Pancreas (tissue), 10 donors: ENCODE measurements around the gene LRRC4B. TPM values are rescaled to one million over a fixed set of nuclear protein-coding genes. Genes with fewer than 3 reads are reported as not detected.

Experiments used
- ATAC-seq, 4 donors: fragments of 200-7000 bp; cut with Tn5 transposase; one replicate each; pipeline versions ENCODE4 v1.8.0 to v1.9.1; 2020; ENCODE audit warnings: mild to moderate bottlenecking in 4 of 4, moderate library complexity in 4 of 4
- DNase-seq, 6 donors: peaks; one replicate each; pipeline ENCODE4 v3.0.0-alpha.2; 2020
- FAIRE-seq: peaks from 2 replicates; lab custom pipeline; 2012; peaks lifted over from hg19 to GRCh38; lab: Jason Lieb, UNC
- H3K27ac ChIP-seq, 4 donors: fragments of 200-600 bp; sonication (generic); 1 replicate in 3 of 4; 2 replicates in 1 of 4; pipeline versions ENCODE4 v1.5.0 to v1.8.0; 2020
- H3K27me3 ChIP-seq, 4 donors: fragments of 200-600 bp; one replicate each; pipeline ENCODE4 v1.8.0; 2021
- H3K36me3 ChIP-seq, 3 donors: fragments of 200-600 bp; sonication (generic) in 1 of 3; one replicate each; pipeline versions ENCODE4 v1.5.0 to v1.8.0; 2020 to 2021
- H3K4me1 ChIP-seq, 3 donors: fragments of 200-600 bp; one replicate each; pipeline ENCODE4 v1.8.0; 2021
- H3K4me3 ChIP-seq, 4 donors: fragments of 200-600 bp; sonication (generic) in 2 of 4; one replicate each; pipeline versions ENCODE4 v1.5.0 to v1.8.0; 2020 to 2021
- H3K9me3 ChIP-seq, 4 donors: fragments of 200-600 bp; one replicate each; pipeline ENCODE4 v1.8.0; 2021
- WGBS, 2 donors: extraction: QIAGEN DNeasy Blood & Tissue Kit; methylation state at CpG; one replicate each; pipeline ENCODE4 v1.1.7; 2013; 5-methylcytosine and 5-hydroxymethylcytosine counted together
- intact Hi-C, 3 donors: fragments of 100-400 bp; cut with DNase I; formaldehyde crosslinking; loops; one replicate each; pipeline versions ENCODE4 v1.11.1 to v1.14.2; 2022
- polyA plus RNA-seq, 2 donors: library from polyadenylated mRNA; stranded (reverse); fragments of 200-250 nt; gene quantifications; one replicate each; pipeline ENCODE4 v1.2.3, GENCODE V29; 2013
- total RNA-seq, 6 donors: library from RNA; stranded (reverse); fragmentation: NEBNext Ultra II Directional in 4 of 6; extraction: Animal tissue kit (Norgen Biotek cat#: 25700) in 4 of 6; gene quantifications; one replicate each; pipeline versions ENCODE4 v1.2.1 to v1.2.4, GENCODE V29; 2021 to 2023
- TF ChIP-seq, protein P1 (sequence below), 4 donors: fragments of 200-600 bp; sonication (generic) in 3 of 4; IDR thresholded peaks; one replicate each; pipeline versions ENCODE4 v1.5.0 to v1.8.0; 2021; ENCODE audit warnings: antibody characterized with exemption in 4 of 4
- donor health status: healthy with polysubstance abuse.
- donor health status: DM: no; HTN: no; CAD: no; lungs with moderate emphysema.
- donor health status: DM: no; HTN: no; CAD: no.
- donor health status: control.
- donor health status: control.
- donor health status: Bipolar disorder and iron deficiency.
- donor health status: DM: yes; HTN: yes; CAD: no.
- donor health status: DM: no; HTN: no; CAD: no.
- donor health status: DM: no; HTN: no; CAD: no.
- donor health status: DM: yes; HTN: yes; CAD: no.

Gene LRRC4B
- total and polyA plus RNA-seq, 8 donors: 0.09 to 2.1 (median 0.50) TPM

DNA sequence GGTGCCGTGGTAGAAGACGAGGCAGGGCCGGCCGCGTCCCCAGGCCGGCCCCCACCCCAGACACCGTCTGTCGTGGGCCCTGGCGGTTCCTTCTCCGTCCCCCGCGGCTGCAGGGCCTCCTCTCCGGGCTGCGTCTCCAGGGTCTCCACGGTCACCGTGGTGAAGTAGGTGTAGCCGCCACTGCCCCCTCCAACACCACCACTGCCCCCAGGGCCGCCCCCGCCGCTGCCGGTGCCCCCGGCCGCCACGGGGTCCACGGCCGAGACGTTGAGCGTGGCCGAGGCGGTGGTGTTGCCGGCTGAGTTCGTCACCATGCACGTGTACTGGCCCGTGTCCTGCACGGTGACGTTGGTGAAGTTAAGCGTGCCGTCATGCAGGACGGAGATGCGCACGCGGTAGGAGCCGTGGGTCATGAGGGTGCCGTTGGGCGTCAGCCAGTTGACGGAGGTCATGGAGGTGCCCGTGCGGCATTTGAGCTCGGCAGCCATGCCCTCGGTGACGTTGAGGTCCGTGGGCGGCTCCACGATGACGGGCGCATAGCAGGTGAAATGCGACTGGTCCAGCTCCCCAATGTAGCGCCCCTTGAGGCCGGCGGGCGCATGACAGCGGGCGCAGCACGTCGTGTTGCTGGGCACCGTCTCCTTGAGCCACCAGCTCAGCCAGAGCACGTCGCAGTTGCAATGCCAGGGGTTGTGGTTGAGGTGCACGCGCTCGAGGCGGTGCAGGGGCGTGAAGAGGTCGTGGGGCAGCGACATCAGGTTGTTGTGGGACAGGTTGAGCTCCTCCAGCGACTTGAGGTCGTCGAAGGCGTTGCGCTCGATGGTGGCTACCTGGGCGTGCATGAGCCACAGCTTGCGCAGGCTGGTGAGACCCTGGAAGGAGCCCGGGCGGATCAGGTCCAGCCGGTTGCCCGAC, 49.9 kb downstream of the LRRC4B start:
- FAIRE-seq: no peak
- intact Hi-C loops: no loop called here

DNA sequence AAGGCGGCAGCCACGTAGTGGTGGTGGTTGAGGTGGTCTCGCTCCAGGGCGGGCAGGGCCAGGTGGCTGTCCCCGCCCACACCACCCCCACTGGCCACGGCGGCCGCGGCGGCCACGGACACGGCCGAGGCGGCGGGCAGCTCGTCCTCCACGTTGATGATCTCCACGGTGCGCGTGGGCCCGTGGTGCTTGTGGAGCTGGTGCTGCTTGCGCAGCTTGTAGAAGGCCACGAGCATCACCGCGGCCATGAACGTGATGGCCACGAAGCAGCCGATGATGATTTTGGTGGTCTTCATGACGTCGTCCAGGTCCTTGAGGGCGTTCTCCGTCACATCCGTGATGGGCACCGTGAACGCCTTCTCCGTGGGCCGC, 50.5 kb downstream of the LRRC4B start:
- ATAC-seq (no peak), FAIRE-seq (no peak), DNase-seq (no peak)
- Histone ChIP-seq H3K27ac (no peak overlapping the region), H3K9me3 (no peaks in the 10 kb centered on the region), H3K36me3 (no peaks in the 10 kb centered on the region), H3K27me3 (no peaks in the 10 kb centered on the region), H3K4me1 (no peaks in the 10 kb centered on the region), H3K4me3 (no peak overlapping the region)
- 90 to 91% methylated on average over 35 to 37 of the region's 37 CpGs for WGBS, 2 donors
- intact Hi-C loops: no loop called here
- TF ChIP-seq, protein P1, sequence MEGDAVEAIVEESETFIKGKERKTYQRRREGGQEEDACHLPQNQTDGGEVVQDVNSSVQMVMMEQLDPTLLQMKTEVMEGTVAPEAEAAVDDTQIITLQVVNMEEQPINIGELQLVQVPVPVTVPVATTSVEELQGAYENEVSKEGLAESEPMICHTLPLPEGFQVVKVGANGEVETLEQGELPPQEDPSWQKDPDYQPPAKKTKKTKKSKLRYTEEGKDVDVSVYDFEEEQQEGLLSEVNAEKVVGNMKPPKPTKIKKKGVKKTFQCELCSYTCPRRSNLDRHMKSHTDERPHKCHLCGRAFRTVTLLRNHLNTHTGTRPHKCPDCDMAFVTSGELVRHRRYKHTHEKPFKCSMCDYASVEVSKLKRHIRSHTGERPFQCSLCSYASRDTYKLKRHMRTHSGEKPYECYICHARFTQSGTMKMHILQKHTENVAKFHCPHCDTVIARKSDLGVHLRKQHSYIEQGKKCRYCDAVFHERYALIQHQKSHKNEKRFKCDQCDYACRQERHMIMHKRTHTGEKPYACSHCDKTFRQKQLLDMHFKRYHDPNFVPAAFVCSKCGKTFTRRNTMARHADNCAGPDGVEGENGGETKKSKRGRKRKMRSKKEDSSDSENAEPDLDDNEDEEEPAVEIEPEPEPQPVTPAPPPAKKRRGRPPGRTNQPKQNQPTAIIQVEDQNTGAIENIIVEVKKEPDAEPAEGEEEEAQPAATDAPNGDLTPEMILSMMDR (IDR thresholded peaks at IDR 0.05): no peak

More for the DNA sequence above, 49.9 kb downstream of the LRRC4B start:
- Histone ChIP-seq H3K27ac (no peak overlapping the region), H3K9me3 (no peaks in the 10 kb centered on the region), H3K27me3 (no peaks in the 10 kb centered on the region), H3K4me1 (no peaks in the 10 kb centered on the region), H3K4me3 (no peak overlapping the region), H3K36me3 (no peaks in the 10 kb centered on the region)
- TF ChIP-seq, protein P1 (IDR thresholded peaks at IDR 0.05): no peak
- ATAC-seq (no peak), DNase-seq (peak in 1 of 6 donors; percentile 13)
- WGBS, 2 donors: 89 to 93% methylated on average over 87 of the region's 87 CpGs

DNA sequence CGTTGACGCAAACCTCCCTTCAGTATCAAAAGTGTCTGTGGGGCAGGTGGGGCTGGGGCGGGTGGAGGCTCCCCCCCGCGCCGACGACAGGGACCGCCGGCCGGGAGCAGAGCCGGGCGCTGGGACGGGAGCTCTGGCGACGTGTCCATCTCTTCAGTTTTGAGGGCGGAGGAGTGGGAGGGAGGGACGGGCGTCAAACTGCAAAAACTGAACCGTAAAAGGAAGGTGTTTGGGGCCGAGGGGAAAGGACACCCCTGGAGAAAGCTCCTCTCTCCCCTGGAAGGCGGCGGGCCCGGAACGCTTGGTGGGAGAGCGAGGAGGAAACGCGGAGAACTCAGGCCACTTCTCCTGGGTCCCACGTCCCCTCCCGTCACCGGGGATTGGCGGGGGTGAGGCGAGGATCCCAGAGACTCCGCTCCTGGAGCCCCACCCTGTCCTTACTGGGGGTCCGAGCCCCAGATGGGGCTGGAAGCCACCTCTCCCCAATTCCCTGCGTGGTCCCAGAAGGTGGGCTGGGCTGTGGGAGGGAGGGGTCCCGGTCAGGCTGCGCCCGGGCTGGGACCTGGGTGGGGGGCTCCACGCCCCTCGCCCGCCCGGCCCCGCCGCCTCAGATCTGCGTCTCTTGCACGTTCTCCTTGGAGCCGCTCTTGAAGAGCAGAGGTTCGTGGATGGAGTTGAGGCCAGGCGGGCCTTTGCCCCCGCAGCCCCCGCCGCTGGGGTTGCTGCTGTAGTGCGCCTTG, 51.1 kb downstream of the LRRC4B start:
- no peaks in the 10 kb centered on the region for H3K9me3 ChIP-seq
- no peak for ATAC-seq
- H3K27ac ChIP-seq: no peak overlapping the region
- TF ChIP-seq, protein P1 (IDR thresholded peaks at IDR 0.05): no peak
- no peak for FAIRE-seq
- H3K36me3 ChIP-seq: no peaks in the 10 kb centered on the region
- peak in 1 of 6 donors; percentile 15 for DNase-seq
- H3K4me1 ChIP-seq: no peaks in the 10 kb centered on the region
- WGBS, 2 donors: 38 to 47% methylated on average over 42 to 53 of the region's 53 CpGs
- no peak overlapping the region for H3K4me3 ChIP-seq
- intact Hi-C loops: no loop called here
- no peaks in the 10 kb centered on the region for H3K27me3 ChIP-seq

DNA sequence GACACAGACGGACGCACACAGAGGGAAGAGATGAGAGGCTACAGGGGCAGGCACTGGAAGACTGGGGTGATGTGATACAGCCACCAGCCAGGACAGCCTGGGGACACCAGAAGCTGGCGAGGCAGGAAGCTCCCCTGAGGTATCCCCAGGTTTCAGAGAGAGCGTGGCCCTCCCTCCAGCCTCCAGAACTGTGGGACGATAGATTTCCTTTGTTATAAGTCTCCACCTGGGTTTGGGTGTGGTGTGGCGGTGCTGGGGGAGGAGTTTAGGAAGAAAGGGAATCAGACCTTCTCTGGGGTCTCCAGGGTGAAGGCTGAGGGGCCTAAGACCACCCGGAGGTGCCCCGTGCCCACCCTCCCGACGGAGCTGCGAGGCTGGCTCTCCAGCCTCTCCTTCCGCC, 51.8 kb downstream of the LRRC4B start:
- H3K9me3 ChIP-seq: no peaks in the 10 kb centered on the region
- ATAC-seq (no peak), DNase-seq (peak in 1 of 6 donors; percentile 21), FAIRE-seq (no peak)
- no peaks in the 10 kb centered on the region for H3K27me3 ChIP-seq
- no peak overlapping the region for H3K4me3 ChIP-seq
- intact Hi-C loops: no loop called here
- H3K4me1 ChIP-seq: no peaks in the 10 kb centered on the region
- H3K27ac ChIP-seq: no peak overlapping the region
- TF ChIP-seq, protein P1 (IDR thresholded peaks at IDR 0.05): no peak
- 34 to 36% methylated on average over 12 of the region's 12 CpGs for WGBS, 2 donors
- H3K36me3 ChIP-seq: no peaks in the 10 kb centered on the region
